HepG2 (cell line): ENCODE measurements around the gene C14orf119. TPM values are rescaled to one million over a fixed set of nuclear protein-coding genes. Genes with fewer than 3 reads are reported as not detected.

ENCODE experiments used
- ATAD3A ChIP-seq: sonication (generic); formaldehyde crosslinking; IDR thresholded peaks from 2 replicates; pipeline ENCODE4 v1.4.0; 2020; ENCODE audit warnings: missing genetic modification reagents
- DMTF1 ChIP-seq: sonication (generic); formaldehyde crosslinking; IDR thresholded peaks from 2 replicates; pipeline ENCODE4 v1.4.0; 2020; ENCODE audit warnings: mild to moderate bottlenecking, missing genetic modification reagents
- EP300 ChIP-seq, 3 experiments: sonication (generic) in 1 of 3; formaldehyde crosslinking in 1 of 3; IDR thresholded peaks; 2 replicates each; pipeline versions ENCODE4 v1.5.1 to v1.6.1; 2011 to 2020; ENCODE audit warnings: low read depth in 2 of 3, low read length in 2 of 3, borderline replicate concordance in 1 of 3, improper control_type of control experiment in 1 of 3, mild to moderate bottlenecking in 1 of 3, missing genetic modification reagents in 1 of 3, moderate library complexity in 1 of 3
- FOXJ3 ChIP-seq: sonication (generic); formaldehyde crosslinking; IDR thresholded peaks from 2 replicates; pipeline ENCODE4 v1.4.0; 2020; ENCODE audit warnings: missing genetic modification reagents, mild to moderate bottlenecking, borderline replicate concordance
- GLI4 ChIP-seq: sonication (generic); formaldehyde crosslinking; IDR thresholded peaks from 2 replicates; pipeline ENCODE4 v1.5.1; 2020; ENCODE audit warnings: missing genetic modification reagents, mild to moderate bottlenecking, moderate library complexity, borderline replicate concordance
- IKZF4 ChIP-seq: sonication (generic); formaldehyde crosslinking; IDR thresholded peaks from 2 replicates; pipeline ENCODE4 v1.5.1; 2020; ENCODE audit warnings: borderline replicate concordance, mild to moderate bottlenecking, low read depth, missing genetic modification reagents; ENCODE audit errors: not compliant biosample characterization
- MXD1 ChIP-seq: sonication (generic); formaldehyde crosslinking; IDR thresholded peaks from 2 replicates; pipeline ENCODE4 v1.4.0; 2020; ENCODE audit warnings: mild to moderate bottlenecking, missing genetic modification reagents
- MXD3 ChIP-seq: IDR thresholded peaks from 2 replicates; pipeline ENCODE4 v1.6.1; 2016; ENCODE audit warnings: mild to moderate bottlenecking, missing biosample characterization, missing genetic modification reagents
- NRL ChIP-seq: sonication (generic); formaldehyde crosslinking; IDR thresholded peaks from 2 replicates; pipeline ENCODE4 v1.5.0; 2020; ENCODE audit warnings: missing genetic modification reagents, mild to moderate bottlenecking, moderate library complexity, borderline replicate concordance
- SRY ChIP-seq: sonication (generic); formaldehyde crosslinking; IDR thresholded peaks from 2 replicates; pipeline ENCODE4 v1.8.0; 2022; ENCODE audit warnings: mild to moderate bottlenecking, missing genetic modification reagents
- ZNF253 ChIP-seq: sonication (generic); formaldehyde crosslinking; IDR thresholded peaks from 2 replicates; pipeline ENCODE4 v1.8.0; 2022; ENCODE audit warnings: mild to moderate bottlenecking, missing genetic modification reagents, borderline replicate concordance
- ZNF878 ChIP-seq: sonication (generic); formaldehyde crosslinking; IDR thresholded peaks from 2 replicates; pipeline ENCODE4 v1.8.1; 2023; ENCODE audit warnings: mild to moderate bottlenecking, missing genetic modification reagents, moderate library complexity
- polyA plus RNA-seq, 8 experiments: library from polyadenylated mRNA; depleted of rRNA in 3 of 8; stranded (reverse) in 7 of 8; unstranded in 1 of 8; fragments of >200 nt; fragmentation: Illumina TruSeq in 4 of 8; extraction: Trizol in 4 of 8; gene quantifications; 2 replicates each; pipeline versions ENCODE4 v1.2.1 to v1.2.3, GENCODE V29; 2011 to 2016; ENCODE audit warnings: low read depth in 4 of 8, missing spikeins in 1 of 8, mixed read lengths in 1 of 8; ENCODE audit not compliant: insufficient read depth in 1 of 8
- total RNA-seq, 5 experiments: library from RNA; depleted of rRNA; stranded (reverse); fragments of >200 nt; fragmentation: Illumina TruSeq; extraction: Trizol; gene quantifications; 2 replicates each; pipeline ENCODE4 v1.2.3, GENCODE V29; 2016; ENCODE audit warnings: low read depth in 1 of 5

Gene C14orf119
- total and polyA plus RNA-seq, 2 of the 13 experiments (the other 11 are each of a cell fraction or from before 2014, with no cell fraction given): 117 to 206 TPM

GRCh38 chr14:23067847-23068788 is 27.2 kb upstream of the C14orf119 start (continued):
- TF ChIP-seq ZNF878 (CRISPR knock-in tag) (no peak), SRY (peak; percentile 61; the same call in 1 of the 2 replicates), DMTF1 (CRISPR knock-in tag) (no peak), MXD1 (CRISPR knock-in tag) (0 out of 2 replicates have a peak, but pooled peaks have one; percentile 22), ZNF253 (CRISPR knock-in tag) (peak; percentile 77; the same call in 1 of the 2 replicates), FOXJ3 (CRISPR knock-in tag) (no peak), IKZF4 (peak; percentile 45), EP300 (IDR thresholded peaks at IDR 0.05; ENCODE audit: low read depth in 2 of 2, low read length in 2 of 2) (no peak), EP300 (CRISPR knock-in tag; IDR thresholded peaks at IDR 0.05; ENCODE audit: borderline replicate concordance) (0 out of 2 replicates have a peak, but pooled peaks have one; percentile 19), NRL (CRISPR knock-in tag) (peak; percentile 75; the same call in 1 of the 2 replicates), GLI4 (CRISPR knock-in tag) (no peak; the same call in 1 of the 2 replicates), MXD3 (CRISPR knock-in tag) (peak; percentile 27; the same call in 1 of the 2 replicates), ATAD3A (CRISPR knock-in tag) (0 out of 2 replicates have a peak, but pooled peaks have one; percentile 18)
